ENCODE results near the gene PTPRD. TPM values are rescaled to one million over a fixed set of nuclear protein-coding genes. Genes with fewer than 3 reads are reported as not detected.

Gene PTPRD
- total and polyA plus RNA-seq, 2 experiments from 2014 or later = 11.5 to 58.0 TPM

DNA sequence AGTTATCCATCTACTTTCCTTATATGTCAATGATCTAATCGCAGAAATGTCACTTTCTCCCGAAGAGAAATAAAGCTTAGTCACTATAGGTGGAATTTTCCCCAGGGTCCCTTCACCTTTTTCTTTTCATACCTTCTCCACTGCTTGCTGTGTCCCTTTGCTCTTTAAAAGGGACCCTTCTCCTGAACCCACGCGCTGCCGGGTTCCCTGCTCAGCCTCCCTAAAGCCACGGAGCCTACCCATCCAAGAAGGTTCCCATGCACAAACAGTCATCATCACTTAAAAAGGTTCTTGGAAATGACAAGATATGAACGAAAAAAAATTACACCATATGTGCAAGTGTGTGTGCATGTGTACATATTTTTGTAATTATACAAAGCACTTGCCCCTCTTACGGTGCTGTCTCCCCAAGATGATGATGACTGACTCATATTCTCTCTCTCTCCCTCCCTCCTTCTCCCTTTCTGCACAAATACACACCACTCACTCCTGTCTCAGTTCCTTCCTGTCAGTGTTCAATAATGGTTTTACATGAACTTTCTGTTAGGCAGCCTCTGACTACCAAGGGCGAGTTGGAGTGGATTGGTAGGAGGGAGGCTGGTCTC lies 1.5 kb upstream of the PTPRD start:
- H2AFZ ChIP-seq = no peak overlapping the region
- H3K9me2 ChIP-seq (ENCODE audit: insufficient read depth) = no peaks in the 10 kb centered on the region
- H3K4me3 Mint-ChIP-seq = peak overlapping the region; percentile 37; the same call in 1 of the 3 replicates
- no peak overlapping the region; the same call in 1 of the 2 replicates for H3K4me2 ChIP-seq
- no peaks in the 10 kb centered on the region for H4K20me1 ChIP-seq (replicated peaks; ENCODE audit: insufficient read depth)
- H3K9me3 Mint-ChIP-seq = no peaks in the 10 kb centered on the region
- H3K79me2 ChIP-seq (replicated peaks; ENCODE audit: insufficient read depth) = no peaks in the 10 kb centered on the region
- H3K27me3 Mint-ChIP-seq (ENCODE audit: insufficient read depth, low read depth, poor library complexity) = peaks cover 20% of the 10 kb centered on the region
- H3K27ac Mint-ChIP-seq = no peak overlapping the region
- peaks cover 8% of the 10 kb centered on the region for H3K4me1 ChIP-seq (ENCODE audit: insufficient read depth)
- no peaks in the 10 kb centered on the region for H3K36me3 ChIP-seq (ENCODE audit: insufficient read depth)
- H3K4me1 Mint-ChIP-seq = peaks cover 10% of the 10 kb centered on the region
- peaks cover 50% of the 10 kb centered on the region for H3K27me3 ChIP-seq (ENCODE audit: insufficient read depth)
- no peak for ATAC-seq
- TF ChIP-seq CTCF (conservative IDR thresholded peaks at IDR 0.05; ENCODE audit: low read depth in 2 of 2) = no peak
- no peak for TF ChIP-seq ETS1 (IDR thresholded peaks at IDR 0.05)
- no peak for TF ChIP-seq STAT1 (IDR thresholded peaks at IDR 0.05; ENCODE audit: unreplicated experiment)
- TF ChIP-seq NANOG (IDR thresholded peaks at IDR 0.05; ENCODE audit: borderline replicate concordance) = no peak
- no peak for TF ChIP-seq POLR2AphosphoS5 (IDR thresholded peaks at IDR 0.05; ENCODE audit: low read depth)
- TF ChIP-seq ZNF462 (CRISPR knock-in tag; IDR thresholded peaks at IDR 0.05) = no peak
- H3K4me3 ChIP-seq = peak overlapping the region; percentile 72; the same call in 1 of the 2 replicates
- H3F3A ChIP-seq (replicated peaks; ENCODE audit: low read depth) = no peaks in the 10 kb centered on the region
- no peak overlapping the region for H3K27ac ChIP-seq (ENCODE audit: low read depth)
- no peak for DNase-seq (ENCODE audit: low spot score)
- H3K36me3 Mint-ChIP-seq (ENCODE audit: low read depth) = no peaks in the 10 kb centered on the region
